Smooth muscle cell (in vitro differentiated cells): ENCODE measurements around the gene CACNA1I. TPM values are rescaled to one million over a fixed set of nuclear protein-coding genes. Genes with fewer than 3 reads are reported as not detected.

Source experiments
- DNase-seq: peaks from one replicate; lab custom pipeline; 2025; ENCODE audit not compliant: unreplicated experiment; lab: John Stamatoyannopoulos, UW
- H2AFZ ChIP-seq: fragments of 200-600 bp; sonication (generic); 2 replicates; pipeline ENCODE4 v1.6.0; 2016; ENCODE audit warnings: antibody characterized with exemption, low read depth, mild to moderate bottlenecking
- H3F3A ChIP-seq: fragments of 200-600 bp; sonication (generic); 2 replicates; pipeline ENCODE4 v1.6.0; 2017; ENCODE audit warnings: antibody characterized with exemption, low read depth
- H3K27ac ChIP-seq: fragments of 200-600 bp; sonication (generic); 2 replicates; pipeline ENCODE4 v1.5.1; 2016; ENCODE audit warnings: low read depth, mild to moderate bottlenecking
- H3K27me3 ChIP-seq: fragments of 200-600 bp; sonication (generic); 2 replicates; pipeline ENCODE4 v1.6.1; 2016; ENCODE audit warnings: low read depth, mild to moderate bottlenecking
- H3K36me3 ChIP-seq: fragments of 200-600 bp; sonication (generic); 2 replicates; pipeline ENCODE4 v1.5.1; 2016; ENCODE audit warnings: low read depth
- H3K4me1 ChIP-seq: fragments of 200-600 bp; sonication (generic); 2 replicates; pipeline ENCODE4 v1.5.1; 2016; ENCODE audit warnings: low read depth
- H3K4me2 ChIP-seq: fragments of 200-600 bp; sonication (generic); 2 replicates; pipeline ENCODE4 v1.6.0; 2016; ENCODE audit warnings: mild to moderate bottlenecking
- H3K4me3 ChIP-seq: fragments of 200-600 bp; sonication (generic); 2 replicates; pipeline ENCODE4 v1.5.1; 2016; ENCODE audit warnings: mild to moderate bottlenecking
- H3K79me2 ChIP-seq: fragments of 200-600 bp; sonication (generic); 2 replicates; pipeline ENCODE4 v1.6.0; 2016; ENCODE audit warnings: low read depth, mild to moderate bottlenecking
- H3K9ac ChIP-seq: fragments of 200-600 bp; sonication (generic); 2 replicates; pipeline ENCODE4 v1.6.0; 2016; ENCODE audit warnings: low read depth
- H3K9me3 ChIP-seq: fragments of 200-600 bp; sonication (generic); replicated peaks from 2 replicates; pipeline ENCODE4 v1.5.1; 2016; ENCODE audit warnings: low read depth
- H4K20me1 ChIP-seq: fragments of 200-600 bp; sonication (generic); 2 replicates; pipeline ENCODE4 v1.6.0; 2016; ENCODE audit warnings: low read depth
- CTCF ChIP-seq: fragments of 200-600 bp; sonication (generic); IDR thresholded peaks from 2 replicates; pipeline ENCODE4 v1.5.1; 2017; ENCODE audit warnings: borderline replicate concordance, mild to moderate bottlenecking, antibody characterized with exemption; ENCODE audit not compliant: insufficient read depth, poor library complexity, severe bottlenecking
- WGBS: methylation state at CpG from one replicate; pipeline ENCODE4 v1.1.7; 2016; ENCODE audit warnings: low lambda C conversion rate; 5-methylcytosine and 5-hydroxymethylcytosine counted together
- polyA plus RNA-seq: library from polyadenylated mRNA; unstranded; fragments of >200 nt; fragmentation: Nextera tagmentation; extraction: Ambion mirVana; gene quantifications from 2 replicates; pipeline ENCODE4 v1.2.1, GENCODE V29; 2016
- total RNA-seq: library from RNA; depleted of rRNA; stranded (reverse); fragments of >200 nt; gene quantifications from 2 replicates; pipeline ENCODE4 v1.2.3, GENCODE V29; 2014

CACNA1I gene
- total and polyA plus RNA-seq, 2 experiments from 2014 or later, result not detected

GRCh38 chr22:39570226-39570625 is 327 bp upstream of the CACNA1I start:
- Histone ChIP-seq H3K36me3 (no peaks in the 10 kb centered on the region), H3K4me2 (no peak overlapping the region), H3K4me1 (no peaks in the 10 kb centered on the region), H3K27me3 (no peaks in the 10 kb centered on the region), H3K9me3 (no peaks in the 10 kb centered on the region), H3K27ac (no peak overlapping the region), H3K4me3 (no peak overlapping the region), H3K79me2 (no peaks in the 10 kb centered on the region), H4K20me1 (no peaks in the 10 kb centered on the region), H3F3A (no peaks in the 10 kb centered on the region), H3K9ac (no peak overlapping the region), H2AFZ (no peak overlapping the region)
- DNase-seq, result no peak
- TF ChIP-seq CTCF, result no peak
- 77% methylated on average over 3 of the region's 3 CpGs for WGBS

GRCh38 chr22:39571538-39571937 is 985 bp downstream of the CACNA1I start:
- no peak overlapping the region for H3K4me2 ChIP-seq
- no peaks in the 10 kb centered on the region for H3F3A ChIP-seq
- no peaks in the 10 kb centered on the region for H3K79me2 ChIP-seq
- 90% methylated on average over 1 of the region's 1 CpG for WGBS
- no peak for DNase-seq
- H3K36me3 ChIP-seq, result no peaks in the 10 kb centered on the region
- no peaks in the 10 kb centered on the region for H3K9me3 ChIP-seq
- H3K4me3 ChIP-seq, result no peak overlapping the region
- H3K27ac ChIP-seq, result no peak overlapping the region
- no peaks in the 10 kb centered on the region for H4K20me1 ChIP-seq
- no peak overlapping the region for H3K9ac ChIP-seq
- no peaks in the 10 kb centered on the region for H3K4me1 ChIP-seq
- no peak overlapping the region for H2AFZ ChIP-seq
- no peaks in the 10 kb centered on the region for H3K27me3 ChIP-seq
- TF ChIP-seq CTCF, result no peak

GRCh38 chr22:39574779-39575551 is 4.4 kb downstream of the CACNA1I start:
- H3K4me3 ChIP-seq, result no peak overlapping the region
- H3K36me3 ChIP-seq, result no peaks in the 10 kb centered on the region
- no peak overlapping the region for H3K4me2 ChIP-seq
- H3K4me1 ChIP-seq, result no peaks in the 10 kb centered on the region
- H3K27ac ChIP-seq, result peak overlapping the region; percentile 1
- H3K27me3 ChIP-seq, result no peaks in the 10 kb centered on the region
- H2AFZ ChIP-seq, result no peak overlapping the region
- DNase-seq, result peak; percentile 17
- WGBS, result 53% methylated on average over 14 of the region's 14 CpGs
- no peak for TF ChIP-seq CTCF
- H3K79me2 ChIP-seq, result no peaks in the 10 kb centered on the region
- no peak overlapping the region for H3K9ac ChIP-seq
- H3K9me3 ChIP-seq, result no peaks in the 10 kb centered on the region
- no peaks in the 10 kb centered on the region for H4K20me1 ChIP-seq
- H3F3A ChIP-seq, result no peaks in the 10 kb centered on the region

GRCh38 chr22:39575552-39575825 is 4.9 kb downstream of the CACNA1I start:
- Histone ChIP-seq H3K36me3 (no peaks in the 10 kb centered on the region), H3K4me2 (no peak overlapping the region), H3K4me3 (no peak overlapping the region), H3F3A (no peaks in the 10 kb centered on the region), H2AFZ (no peak overlapping the region), H3K27ac (peak overlapping the region; percentile 1), H3K9ac (no peak overlapping the region), H3K4me1 (no peaks in the 10 kb centered on the region), H3K79me2 (no peaks in the 10 kb centered on the region), H4K20me1 (no peaks in the 10 kb centered on the region), H3K27me3 (no peaks in the 10 kb centered on the region), H3K9me3 (no peaks in the 10 kb centered on the region)
- 98% methylated on average over 2 of the region's 2 CpGs for WGBS
- no peak for TF ChIP-seq CTCF
- no peak for DNase-seq
